ENCODE results near the gene PCYOX1L.

Gene PCYOX1L

DNA sequence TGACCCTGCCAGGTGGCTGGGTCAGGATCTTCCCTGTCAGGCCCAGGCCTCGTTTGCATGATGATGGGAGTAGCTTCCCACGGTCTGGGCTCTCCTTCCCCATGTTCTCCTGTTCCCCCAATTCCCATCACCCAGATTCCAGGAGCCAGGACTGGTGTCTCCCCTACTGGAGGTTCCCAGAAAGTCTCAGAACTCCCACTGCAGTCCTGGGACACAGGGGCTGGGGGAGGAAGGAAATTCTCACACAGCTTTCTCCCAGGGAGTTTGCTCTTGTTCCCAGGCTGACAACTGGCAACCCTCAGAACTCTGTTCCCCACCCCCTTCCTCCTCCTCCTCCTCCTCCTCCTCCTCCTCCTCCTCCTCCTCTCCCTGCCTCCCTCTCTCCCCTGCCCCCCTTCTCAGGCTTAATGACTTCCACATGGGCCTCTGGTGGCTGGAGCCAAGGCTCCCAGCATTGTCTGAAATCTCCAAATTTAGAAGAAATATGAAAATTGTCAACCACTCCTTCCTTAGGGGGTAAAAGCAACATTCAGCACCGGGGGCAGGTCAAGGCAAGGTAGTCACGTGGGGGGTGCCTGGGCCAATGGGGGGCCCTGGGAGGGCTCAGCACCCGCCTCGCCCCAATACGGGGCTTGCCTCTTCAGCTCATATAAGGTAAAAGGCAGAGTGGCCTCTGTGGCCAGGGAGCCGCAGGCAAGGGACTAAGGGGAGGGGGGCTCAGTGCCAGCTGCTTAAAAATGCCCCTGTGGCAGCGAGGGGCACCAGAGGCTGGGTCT, 48.5 kb downstream of the PCYOX1L start:
- DNase-seq (ENCODE audit: extremely low read depth in 1 of 2, low read depth in 1 of 2): no peak

DNA sequence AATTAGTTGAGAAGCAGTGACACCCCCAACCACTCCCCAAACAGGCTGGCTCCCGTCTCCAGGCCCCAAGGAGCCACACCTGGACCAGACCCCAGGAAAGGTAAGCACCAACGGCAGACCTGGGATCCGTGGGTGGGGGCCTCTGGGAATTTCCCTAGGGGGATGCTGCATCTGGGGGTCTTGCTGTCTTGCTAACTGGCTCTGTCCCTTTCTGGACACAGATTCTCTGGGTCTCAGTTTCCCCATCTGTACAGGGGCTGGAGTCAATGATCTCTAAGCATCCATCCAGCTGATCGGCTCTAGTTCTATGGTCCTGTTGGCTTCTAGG, 49.1 kb downstream of the PCYOX1L start:
- DNase-seq (ENCODE audit: extremely low read depth in 1 of 2, low read depth in 1 of 2): no peak

DNA sequence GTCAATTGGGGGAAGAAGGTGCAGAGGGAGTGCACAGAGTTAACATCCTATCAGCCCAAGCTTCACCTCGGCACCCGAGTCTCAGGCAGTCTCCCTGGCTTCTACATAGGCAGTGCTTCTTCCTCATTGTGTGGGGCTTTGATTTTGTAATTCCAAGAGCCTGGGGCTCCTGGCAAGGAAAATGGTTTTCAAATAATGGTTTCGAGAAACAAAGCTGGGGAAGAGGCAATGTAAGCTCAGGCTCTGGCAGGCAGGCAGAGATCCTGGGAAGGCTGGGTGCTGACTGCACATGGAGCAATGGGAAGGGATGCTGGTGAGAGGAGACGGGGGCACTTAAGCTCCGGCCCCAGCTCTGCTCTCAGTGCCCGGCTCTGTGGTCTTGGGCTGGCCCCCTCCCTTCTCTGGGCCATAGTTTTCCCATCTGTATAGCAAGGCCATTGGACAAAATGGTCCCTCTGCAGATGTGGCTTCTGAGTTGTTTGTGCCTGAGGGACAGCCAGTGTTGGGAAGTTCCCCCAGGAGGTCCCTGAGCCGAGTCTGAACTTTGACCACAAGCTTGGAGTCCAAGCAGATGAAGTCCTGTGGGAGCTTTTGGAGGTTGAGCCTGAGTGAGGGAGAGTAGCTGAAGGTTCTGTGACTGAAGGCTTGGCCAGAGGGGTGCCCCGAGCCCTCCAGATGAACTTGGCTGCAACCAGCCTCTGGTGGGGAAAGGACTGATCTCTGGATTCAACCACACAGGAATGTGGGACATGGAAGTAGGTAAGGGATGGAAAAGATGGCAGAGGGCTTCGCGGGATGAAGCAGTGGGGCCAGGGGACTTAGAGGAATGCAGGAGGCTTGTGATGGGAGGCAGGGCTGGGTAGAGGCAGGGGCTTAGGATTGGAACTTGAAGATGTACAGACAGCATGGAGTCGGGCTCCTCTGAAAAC, 49.7 kb downstream of the PCYOX1L start:
- no peak for DNase-seq (ENCODE audit: extremely low read depth in 1 of 2, low read depth in 1 of 2)

DNA sequence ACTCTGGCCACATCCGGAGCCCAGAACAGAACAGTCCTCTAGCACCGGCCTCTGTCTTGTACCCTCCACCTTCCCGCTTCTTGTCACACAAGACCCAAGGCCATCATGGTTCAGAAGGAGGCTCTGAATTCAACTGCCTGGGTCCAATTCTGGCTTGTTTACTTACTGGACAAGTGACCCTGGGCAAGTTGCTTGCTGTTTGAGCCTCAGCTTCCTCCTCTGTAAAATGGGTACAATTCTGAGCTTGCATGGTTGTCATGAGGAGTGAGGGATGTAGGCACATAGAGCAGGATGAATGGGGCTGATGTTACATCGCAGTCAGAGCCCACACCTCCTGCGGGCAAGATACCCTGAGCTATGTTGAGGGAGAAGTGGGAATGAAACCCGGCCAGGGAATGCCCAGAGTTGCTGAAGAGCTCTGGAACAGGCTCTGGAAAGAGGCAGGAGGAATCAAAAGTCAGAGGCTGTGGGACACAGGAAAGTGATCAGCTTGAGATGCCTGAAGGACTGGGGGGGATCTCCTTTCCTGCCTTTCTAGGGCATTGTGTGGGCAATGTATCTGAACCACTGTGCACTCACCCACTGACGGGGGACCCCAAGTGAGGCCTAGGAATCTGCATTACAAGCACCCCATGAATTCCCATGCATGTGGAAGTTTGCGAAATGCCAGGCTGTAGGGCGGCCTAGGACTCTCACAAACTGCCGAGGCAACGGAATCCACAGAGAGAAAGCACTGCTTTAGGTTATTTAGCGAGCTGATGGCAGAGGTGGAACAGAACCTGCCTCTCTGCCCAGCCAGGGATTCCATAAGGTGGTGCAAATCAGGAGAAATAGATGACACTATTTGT, 50.6 kb downstream of the PCYOX1L start:
- no peak for DNase-seq (ENCODE audit: extremely low read depth in 1 of 2, low read depth in 1 of 2)

DNA sequence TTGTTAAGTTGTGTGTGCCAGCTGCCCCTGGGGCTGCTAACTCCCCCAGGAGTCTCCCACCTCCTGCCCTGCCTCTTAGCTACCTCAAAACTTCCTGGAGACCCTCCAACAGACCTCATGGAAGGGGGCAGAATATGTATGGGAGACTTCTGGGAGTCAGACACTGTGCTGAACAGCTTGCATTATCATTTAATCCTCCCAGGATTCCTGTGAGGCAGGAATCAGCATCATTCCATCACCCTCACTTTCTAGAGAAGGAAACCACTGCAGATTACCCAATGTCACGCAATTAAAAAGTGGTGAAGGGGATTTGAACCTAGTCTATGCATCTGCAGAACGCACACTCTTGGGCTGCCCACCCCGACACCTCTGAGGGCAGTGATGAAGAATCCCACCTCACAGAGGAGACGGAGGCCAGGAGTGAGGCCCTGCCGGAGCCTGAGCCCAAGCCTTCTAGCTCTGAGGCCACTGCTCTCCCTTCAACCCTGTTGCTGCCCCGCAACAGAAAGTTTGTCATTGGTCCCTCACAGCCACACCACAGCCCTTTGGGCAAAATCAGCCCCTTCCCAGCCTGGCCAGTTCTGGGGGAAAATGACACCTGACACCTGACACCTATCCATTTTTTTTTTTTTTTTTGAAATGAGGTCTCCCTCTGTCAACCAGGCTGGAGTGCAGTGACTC, 51.6 kb downstream of the PCYOX1L start:
- DNase-seq (ENCODE audit: extremely low read depth in 1 of 2, low read depth in 1 of 2): no peak

DNA sequence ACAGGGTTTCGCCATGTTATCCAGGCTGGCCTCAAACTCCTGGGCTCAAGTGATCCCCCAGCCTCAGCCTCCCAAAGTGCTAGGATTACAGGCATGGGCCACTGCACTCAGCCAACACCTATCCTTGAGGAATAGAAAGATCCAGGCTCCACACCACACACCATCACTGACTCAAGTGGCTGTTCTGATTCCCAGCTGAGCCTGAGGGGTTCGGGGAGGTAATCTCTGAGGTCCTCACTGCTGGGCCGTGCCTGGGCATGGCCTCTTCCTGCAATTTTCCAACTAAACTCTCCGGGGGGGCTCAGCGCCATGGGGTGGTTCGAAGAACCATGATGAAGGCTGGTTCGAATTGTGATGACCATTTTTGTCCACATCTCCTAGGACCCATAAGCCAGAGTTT, 52.2 kb downstream of the PCYOX1L start:
- DNase-seq (ENCODE audit: extremely low read depth in 1 of 2, low read depth in 1 of 2): no peak

DNA sequence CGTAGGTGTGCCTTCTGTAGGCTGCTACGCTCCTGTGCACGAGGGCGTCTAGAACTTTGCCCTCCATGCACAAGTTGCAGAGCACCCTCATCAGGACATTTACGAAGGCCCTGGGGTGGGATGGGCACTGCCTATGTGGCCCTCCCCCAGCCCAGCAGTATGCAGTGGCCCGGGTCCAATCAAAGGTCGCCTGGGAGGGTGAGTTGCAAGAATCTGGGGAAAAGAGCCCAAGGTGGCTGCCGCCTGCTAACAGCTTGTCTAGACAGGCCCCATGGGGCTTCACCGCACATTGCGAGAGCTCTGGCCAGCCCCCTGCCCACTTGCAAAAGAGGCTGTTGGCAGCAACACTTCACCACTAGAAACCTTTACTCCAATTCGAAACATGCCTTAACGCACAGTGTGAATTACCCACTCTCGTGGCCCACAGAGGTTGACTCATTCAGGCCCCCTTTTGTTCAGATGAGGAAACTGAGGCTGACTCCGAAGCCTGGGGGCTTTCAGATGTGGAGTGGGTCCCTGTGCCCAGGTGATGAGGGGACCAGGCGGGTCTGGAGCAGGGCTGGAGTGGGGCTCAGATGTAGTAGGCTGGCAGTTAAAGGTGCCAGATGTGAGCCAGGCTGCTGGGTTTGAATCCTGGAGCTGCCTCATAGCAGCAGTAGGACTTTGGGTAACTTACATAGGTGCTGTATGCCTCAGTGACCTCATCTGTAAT, 53.0 kb downstream of the PCYOX1L start:
- no peak for DNase-seq (ENCODE audit: extremely low read depth in 1 of 2, low read depth in 1 of 2)

DNA sequence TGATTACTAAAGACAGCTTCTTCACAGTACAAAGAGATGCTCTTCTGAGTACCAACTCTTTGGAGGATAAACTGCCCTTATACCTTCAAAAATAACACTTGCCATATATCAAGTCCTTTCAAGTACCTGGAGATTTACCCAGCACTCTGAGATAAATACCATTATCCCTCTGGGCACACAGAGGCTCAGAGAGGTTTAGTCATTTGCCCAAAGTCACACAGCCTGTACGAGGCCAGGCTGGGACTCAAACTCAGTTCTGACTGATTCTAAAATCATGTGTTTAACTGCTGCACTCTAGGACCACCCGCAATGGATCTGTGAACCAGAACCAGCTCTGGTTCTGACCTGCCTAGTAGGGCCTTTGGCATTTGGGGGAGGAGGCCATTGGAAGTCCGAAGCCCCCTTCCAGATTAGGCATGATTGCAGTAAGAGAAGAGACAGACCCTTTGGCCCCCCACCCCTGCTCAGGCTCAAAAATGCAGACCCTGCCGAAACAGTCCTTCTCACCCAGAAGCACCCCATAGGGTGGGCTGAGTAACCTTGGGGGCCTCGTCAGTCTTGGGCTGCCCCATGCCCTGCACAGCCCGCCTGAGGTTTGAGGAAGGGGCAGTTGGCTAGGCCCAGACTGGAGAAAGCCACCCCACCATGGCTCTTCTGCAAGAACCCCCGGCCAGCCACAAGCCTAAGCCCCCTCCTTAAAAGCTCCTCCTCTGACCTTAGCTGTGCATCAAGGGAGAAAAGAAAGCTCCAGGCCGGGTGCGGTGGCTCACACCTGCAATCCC, 54.1 kb downstream of the PCYOX1L start:
- DNase-seq (ENCODE audit: extremely low read depth in 1 of 2, low read depth in 1 of 2): no peak

DNA sequence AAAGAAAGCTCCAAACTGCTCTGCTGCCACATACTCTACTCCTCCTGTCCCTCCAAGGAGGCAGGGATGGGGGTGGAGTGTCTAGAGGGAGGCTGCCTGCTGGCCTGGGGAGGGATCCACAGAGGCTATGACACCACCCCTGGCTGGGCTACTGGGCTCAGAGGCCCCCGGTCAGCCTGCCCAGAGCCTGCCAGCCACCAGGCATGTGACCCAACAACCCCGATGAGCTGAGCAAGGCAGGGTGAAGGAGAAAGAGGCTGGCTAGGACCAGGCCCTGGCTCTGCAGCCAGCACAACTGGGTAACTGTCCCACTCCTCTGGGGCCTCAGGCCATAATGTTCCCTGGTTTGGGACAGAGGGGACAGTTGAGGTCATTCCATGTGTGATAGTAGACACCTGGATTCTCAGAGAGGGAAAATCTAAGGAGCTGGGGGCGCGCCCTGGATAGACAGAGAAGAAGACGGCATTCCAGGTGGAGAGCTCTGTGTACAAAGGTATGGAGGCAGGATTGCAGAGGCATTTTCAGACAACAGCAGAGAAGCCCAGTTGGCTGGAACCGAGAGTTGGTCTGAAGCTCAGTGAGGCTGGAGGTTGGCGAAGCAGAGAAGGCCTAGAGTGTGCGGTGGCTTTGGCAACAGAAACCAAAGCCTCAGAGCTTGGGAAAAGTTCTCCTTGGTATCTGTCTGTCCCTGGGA, 55.1 kb downstream of the PCYOX1L start:
- no peak for DNase-seq (ENCODE audit: extremely low read depth in 1 of 2, low read depth in 1 of 2)

DNA sequence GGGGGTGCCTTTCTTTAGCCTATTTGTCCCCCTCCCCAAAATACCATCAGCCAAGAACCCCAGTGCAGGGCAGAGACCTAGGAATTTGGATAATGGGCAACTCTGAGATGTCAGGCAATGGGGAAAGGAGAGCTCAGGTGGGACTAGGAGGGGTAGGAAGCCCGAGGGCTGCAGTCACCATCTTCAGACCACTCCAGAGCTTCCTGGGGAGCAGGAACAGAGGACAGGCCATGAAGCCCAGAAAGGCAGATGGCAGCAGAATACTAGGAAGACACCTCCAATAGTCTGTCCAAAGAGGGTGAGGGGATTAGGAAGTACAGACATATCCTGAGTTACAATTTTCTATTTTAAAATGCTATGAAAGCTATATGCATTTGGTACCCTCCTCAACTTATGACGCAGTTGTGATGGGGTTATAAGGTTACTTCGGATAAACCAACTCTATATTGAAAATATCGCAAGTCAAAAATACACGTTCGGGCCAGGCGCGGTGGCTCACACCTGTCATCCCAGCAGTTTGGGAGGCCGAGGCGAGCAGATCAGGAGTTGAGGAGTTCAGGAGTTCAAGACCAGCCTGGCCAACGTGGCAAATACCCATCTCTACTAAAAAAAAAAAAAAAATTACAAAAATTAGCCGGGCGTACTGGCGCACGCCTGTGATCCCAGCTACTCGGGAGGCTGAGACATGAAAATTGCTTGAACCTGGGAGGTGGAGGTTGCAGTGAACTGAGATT, 55.8 kb downstream of the PCYOX1L start:
- DNase-seq (ENCODE audit: extremely low read depth in 1 of 2, low read depth in 1 of 2): no peak

DNA sequence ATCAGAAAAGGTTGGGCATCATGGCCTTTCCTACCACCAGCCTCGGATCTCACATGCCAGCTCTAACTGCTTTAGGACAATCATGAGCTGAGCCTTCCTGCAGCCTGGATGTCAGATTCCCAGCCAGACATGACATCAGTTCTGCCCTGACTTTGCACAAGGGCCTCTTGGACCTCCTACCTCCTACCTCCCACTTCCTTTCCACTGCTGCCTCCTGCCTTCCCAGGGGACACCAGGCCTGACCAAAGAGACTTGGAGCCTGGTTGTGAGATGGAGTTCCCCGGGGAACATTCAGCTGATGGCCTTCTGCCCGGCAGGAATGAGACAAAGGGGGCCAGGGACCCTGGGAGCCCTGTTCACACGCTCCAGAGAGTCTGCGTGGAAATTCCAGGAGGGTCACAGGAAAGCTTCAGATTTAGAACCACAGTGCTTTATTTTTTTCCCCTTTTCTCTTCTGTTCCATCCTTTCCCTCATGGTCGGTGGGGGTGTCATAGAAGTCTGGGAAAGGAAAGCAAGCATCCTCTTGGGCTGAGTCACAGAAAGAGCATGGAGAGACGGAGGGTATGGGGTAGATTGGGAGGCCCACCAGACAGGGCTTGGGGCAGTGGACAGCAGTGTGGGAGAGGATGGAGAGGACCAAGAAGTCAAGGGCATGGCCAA, 56.7 kb downstream of the PCYOX1L start:
- no peak for DNase-seq (ENCODE audit: extremely low read depth in 1 of 2, low read depth in 1 of 2)

DNA sequence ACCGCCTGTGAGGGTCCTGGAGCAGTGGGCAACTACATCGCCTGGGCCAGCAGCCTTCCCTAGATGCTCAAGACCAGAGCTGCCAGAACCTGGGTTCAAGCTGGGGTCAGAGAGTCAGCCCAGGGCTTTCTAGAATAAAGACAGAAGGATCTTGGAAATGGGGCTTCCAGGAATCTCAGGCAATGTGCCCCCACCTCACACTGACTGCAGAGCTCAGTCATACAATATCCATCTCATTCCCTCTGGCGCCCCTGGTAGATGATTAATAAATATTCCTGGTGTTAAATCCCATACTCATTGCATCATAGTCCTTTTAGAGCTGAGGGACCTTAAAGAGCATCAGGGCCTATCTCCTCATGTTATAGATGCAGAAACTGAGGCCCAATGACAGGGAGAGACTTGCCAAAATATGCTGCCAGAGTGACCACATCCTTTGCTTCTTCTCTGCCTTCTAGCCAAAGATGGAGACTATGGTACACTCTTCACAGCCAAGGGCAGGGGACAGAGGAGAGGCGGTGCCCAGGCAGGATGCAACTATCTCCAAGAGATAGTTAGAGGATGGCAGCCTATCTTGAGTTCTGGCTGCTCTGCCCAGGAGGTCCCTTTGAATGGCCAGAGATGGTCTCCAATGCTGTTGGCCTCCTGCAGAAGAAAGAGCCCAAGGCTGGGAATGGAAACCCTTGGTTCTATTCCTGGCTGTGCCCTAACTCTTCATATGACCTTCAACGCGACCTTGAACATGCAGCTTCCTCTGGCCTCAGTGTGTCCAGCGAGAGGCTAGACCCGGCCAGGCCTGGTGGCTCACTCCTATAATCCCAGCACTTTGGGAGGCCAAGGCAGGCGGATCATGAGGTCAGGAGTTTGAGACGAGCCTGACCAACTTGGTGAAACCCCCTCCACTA, 57.5 kb downstream of the PCYOX1L start:
- no peak for DNase-seq (ENCODE audit: extremely low read depth in 1 of 2, low read depth in 1 of 2)

DNA sequence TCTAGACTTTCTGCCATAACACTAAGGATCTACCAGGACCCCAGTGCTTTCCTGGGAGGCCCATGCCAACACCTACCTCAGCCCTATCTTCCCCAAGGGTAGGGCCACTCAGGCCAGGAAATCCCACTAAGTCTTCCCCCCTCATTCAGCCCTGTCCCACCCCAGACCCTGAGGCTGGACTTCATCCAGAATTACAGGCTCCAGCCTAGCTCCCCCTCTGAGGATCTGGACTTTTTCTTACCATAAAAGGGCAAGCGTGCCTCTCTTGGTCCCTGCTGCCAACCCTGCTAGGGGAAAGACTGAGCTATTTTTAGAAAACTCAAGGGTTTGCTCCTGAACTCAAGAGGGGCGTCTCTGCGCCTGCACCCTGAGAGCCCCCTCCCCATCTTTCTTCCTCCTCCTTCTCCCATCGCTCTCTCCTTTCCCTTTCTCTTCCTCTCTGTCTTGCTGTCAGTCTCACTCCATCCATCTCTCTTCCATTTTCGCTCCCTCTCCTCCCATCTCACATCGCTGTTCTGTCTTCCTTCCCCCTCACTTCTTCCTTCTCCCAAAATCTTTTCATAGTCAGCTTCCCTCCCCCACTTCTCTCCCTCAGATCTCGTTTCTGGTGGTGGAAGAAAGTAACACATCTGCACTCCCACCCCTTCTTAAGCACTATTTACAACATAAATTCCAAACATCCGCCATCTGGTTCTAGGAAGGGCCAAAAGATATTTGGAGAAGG, 59.3 kb downstream of the PCYOX1L start:
- DNase-seq (ENCODE audit: extremely low read depth in 1 of 2, low read depth in 1 of 2): no peak

DNA sequence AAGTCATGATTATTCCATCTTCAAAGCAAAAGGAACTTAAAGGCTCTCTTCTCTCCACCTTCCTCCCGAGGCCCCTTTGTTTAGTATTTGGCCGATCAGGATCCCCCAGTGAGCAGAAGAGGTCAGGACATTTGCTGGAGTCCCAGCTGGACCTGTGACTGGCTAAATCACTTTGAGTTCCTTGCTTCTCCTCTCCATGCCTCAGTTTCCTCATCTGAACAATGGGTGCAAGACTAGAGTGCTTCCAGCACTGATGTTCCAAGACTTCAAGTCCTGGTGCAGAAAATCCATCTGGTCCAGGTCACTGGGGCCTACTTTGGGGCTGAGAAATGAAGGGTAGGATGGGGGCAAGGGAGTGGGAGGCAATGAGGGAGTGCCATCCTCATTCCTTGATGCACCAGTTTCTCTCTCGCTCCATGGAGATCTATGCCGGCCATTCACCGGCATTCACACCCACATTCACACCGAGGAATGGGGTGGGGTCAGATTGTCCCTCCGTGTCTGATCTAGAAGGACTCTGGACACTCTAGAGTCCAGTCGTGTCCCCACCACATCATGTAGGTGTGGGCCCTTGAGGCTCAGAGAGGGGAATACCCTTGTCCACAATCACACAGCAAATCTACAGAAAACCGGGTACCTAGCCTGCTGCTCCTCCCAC, 60.0 kb downstream of the PCYOX1L start:
- no peak for DNase-seq (ENCODE audit: extremely low read depth in 1 of 2, low read depth in 1 of 2)

DNA sequence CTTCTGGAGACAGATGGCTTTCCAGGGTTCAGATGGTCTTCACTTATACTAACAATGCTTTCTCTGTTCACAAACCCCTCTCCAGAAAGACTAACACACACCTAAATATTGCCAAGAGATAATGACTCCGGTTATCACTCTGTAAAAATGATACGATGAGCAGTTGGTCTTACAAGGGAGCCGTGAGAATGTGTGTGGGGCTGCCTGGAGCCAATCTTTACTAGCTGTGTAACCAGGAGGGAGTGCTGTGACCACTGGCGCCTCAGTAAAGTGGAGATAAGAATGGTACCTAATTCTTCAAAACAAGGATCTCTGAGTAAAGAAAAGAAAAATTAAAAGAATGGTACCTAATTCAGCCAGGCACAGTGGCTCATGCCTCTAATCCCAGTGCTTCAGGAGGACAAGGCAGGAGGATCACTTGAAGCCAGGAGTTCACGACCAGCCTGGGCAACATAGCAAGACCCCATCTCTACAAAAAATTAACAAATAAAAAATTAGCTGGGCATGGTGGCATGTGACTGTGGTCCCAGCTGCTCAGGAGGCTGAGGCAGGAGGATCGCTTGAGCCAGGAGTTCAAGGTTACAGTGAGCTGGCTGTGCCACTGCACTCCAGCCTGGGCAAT, 61.2 kb downstream of the PCYOX1L start:
- no peak for DNase-seq (ENCODE audit: extremely low read depth in 1 of 2, low read depth in 1 of 2)
